ENCODE results near the gene FAM222A. TPM values are rescaled to one million over a fixed set of nuclear protein-coding genes. Genes with fewer than 3 reads are reported as not detected.

The FAM222A gene
- total RNA-seq, 1 experiment from 2014 or later = 1.6 TPM

DNA sequence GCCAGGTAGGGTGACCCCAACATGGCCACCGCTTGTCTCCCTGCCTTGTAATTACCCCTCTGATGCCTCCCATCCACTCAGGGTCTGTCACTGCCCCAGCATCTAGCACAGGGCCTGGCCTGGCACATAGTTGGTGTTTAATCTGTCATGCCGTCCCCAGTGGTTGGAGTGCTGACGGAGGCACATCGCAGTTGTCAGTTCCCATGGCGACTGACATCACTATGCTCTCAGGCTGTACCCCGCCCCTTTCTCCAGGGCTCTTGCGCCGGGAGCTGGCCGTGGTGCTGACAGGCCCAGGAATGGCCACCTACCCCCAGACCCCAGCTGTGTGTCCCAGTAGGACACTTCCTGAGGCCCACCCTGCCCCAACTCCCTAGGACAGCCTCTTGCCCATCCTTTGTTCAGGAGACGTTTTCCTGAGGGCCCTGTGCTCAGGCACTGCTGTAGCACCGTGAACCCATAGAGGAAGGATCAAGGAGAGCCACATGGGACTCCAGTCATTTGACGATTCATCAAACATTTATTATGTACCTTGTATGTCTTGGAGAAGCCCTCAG lies 23.0 kb downstream of the FAM222A start (continued):
- no peak for TF ChIP-seq SMAD4 (CRISPR knock-in tag; IDR thresholded peaks at IDR 0.05)
- TF ChIP-seq, protein P1, sequence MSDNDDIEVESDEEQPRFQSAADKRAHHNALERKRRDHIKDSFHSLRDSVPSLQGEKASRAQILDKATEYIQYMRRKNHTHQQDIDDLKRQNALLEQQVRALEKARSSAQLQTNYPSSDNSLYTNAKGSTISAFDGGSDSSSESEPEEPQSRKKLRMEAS (CRISPR knock-in tag; IDR thresholded peaks at IDR 0.05) = no peak
- TF ChIP-seq E2F5 (CRISPR knock-in tag; IDR thresholded peaks at IDR 0.05) = no peak
- peak; percentile 73; the same call in 1 of the 2 replicates for TF ChIP-seq ZNF232 (CRISPR knock-in tag; IDR thresholded peaks at IDR 0.05)
- 0 out of 2 replicates have a peak, but pooled peaks have one; percentile 58 for TF ChIP-seq ZBTB21 (CRISPR knock-in tag; IDR thresholded peaks at IDR 0.05; ENCODE audit: borderline replicate concordance)
- no peak for TF ChIP-seq CBFB (CRISPR knock-in tag; IDR thresholded peaks at IDR 0.05; ENCODE audit: low read depth)
- TF ChIP-seq OVOL2 (CRISPR knock-in tag; IDR thresholded peaks at IDR 0.05; ENCODE audit: borderline replicate concordance) = no peak
- no peak for TF ChIP-seq ZNF671 (CRISPR knock-in tag; IDR thresholded peaks at IDR 0.05)
- no peak for TF ChIP-seq ATF2 (CRISPR knock-in tag; IDR thresholded peaks at IDR 0.05; ENCODE audit: borderline replicate concordance, low read depth)
- TF ChIP-seq FOXJ3 (CRISPR knock-in tag; IDR thresholded peaks at IDR 0.05; ENCODE audit: borderline replicate concordance) = no peak
- no peak for TF ChIP-seq E2F1 (CRISPR knock-in tag; IDR thresholded peaks at IDR 0.05)
- no peak for TF ChIP-seq CREB1 (CRISPR knock-in tag; IDR thresholded peaks at IDR 0.05)
- TF ChIP-seq, protein P2, sequence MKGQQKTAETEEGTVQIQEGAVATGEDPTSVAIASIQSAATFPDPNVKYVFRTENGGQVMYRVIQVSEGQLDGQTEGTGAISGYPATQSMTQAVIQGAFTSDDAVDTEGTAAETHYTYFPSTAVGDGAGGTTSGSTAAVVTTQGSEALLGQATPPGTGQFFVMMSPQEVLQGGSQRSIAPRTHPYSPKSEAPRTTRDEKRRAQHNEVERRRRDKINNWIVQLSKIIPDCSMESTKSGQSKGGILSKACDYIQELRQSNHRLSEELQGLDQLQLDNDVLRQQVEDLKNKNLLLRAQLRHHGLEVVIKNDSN (CRISPR knock-in tag; IDR thresholded peaks at IDR 0.05) = peak; percentile 46; the same call in 1 of the 2 replicates
- TF ChIP-seq, protein P3, sequence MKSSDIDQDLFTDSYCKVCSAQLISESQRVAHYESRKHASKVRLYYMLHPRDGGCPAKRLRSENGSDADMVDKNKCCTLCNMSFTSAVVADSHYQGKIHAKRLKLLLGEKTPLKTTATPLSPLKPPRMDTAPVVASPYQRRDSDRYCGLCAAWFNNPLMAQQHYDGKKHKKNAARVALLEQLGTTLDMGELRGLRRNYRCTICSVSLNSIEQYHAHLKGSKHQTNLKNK (CRISPR knock-in tag; IDR thresholded peaks at IDR 0.05) = no peak
- no peak for TF ChIP-seq ATF6 (CRISPR knock-in tag; IDR thresholded peaks at IDR 0.05)
- no peak for TF ChIP-seq PRDM15 (CRISPR knock-in tag; IDR thresholded peaks at IDR 0.05)
- TF ChIP-seq NFE2L1 (CRISPR knock-in tag; IDR thresholded peaks at IDR 0.05) = peak; percentile 84
- TF ChIP-seq ZNF263 (CRISPR knock-in tag; IDR thresholded peaks at IDR 0.05; ENCODE audit: low read depth) = no peak
- peak; percentile 82; the same call in 1 of the 2 replicates for TF ChIP-seq ETV6 (CRISPR knock-in tag; IDR thresholded peaks at IDR 0.05)
- no peak for TF ChIP-seq GTF2I (CRISPR knock-in tag; conservative IDR thresholded peaks at IDR 0.05)
- no peak for TF ChIP-seq AFF4 (CRISPR knock-in tag; IDR thresholded peaks at IDR 0.05; ENCODE audit: borderline replicate concordance)
- 0 out of 2 replicates have a peak, but pooled peaks have one; percentile 22 for TF ChIP-seq NFYB (CRISPR knock-in tag; conservative IDR thresholded peaks at IDR 0.05; ENCODE audit: low read depth)

Data from WTC11 (cell line).